NK-92 (cell line): Measurements from ENCODE around the gene GARIN1A.
"Not testable (repeated sequence)": the region's sequence is repeated elsewhere in the genome, so short reads cannot be mapped to it uniquely, and the experiment has no call there.

ENCODE experiments used
- DNase-seq: peaks from one replicate; lab custom pipeline; 2025; ENCODE audit not compliant: unreplicated experiment; lab: John Stamatoyannopoulos, UW

GARIN1A gene

GRCh38 chr7:128671992-128672391 is at the start of gene GARIN1A:
Gene GARIN1A (plus strand): TSS chr7:128672292. CDS start chr7:128672398, 106 bp downstream.
- no peak for DNase-seq

- DNase-seq = not testable (repeated sequence)
These were observed 45.0 kb upstream of the GARIN1A start for GRCh38 chr7:128627124-128627523.

- not testable (repeated sequence) for DNase-seq
These were observed 38.2 kb upstream of the GARIN1A start for GRCh38 chr7:128633915-128634314.

GRCh38 chr7:128645206-128645605 is 26.9 kb upstream of the GARIN1A start:
- not testable (repeated sequence) for DNase-seq

- DNase-seq = not testable (repeated sequence)
These were observed 26.2 kb upstream of the GARIN1A start for GRCh38 chr7:128645844-128646243.

GRCh38 chr7:128646877-128647276 is 25.2 kb upstream of the GARIN1A start:
- not testable (repeated sequence) for DNase-seq

GRCh38 chr7:128651096-128651495 is 21.0 kb upstream of the GARIN1A start:
- DNase-seq = not testable (repeated sequence)

- not testable (repeated sequence) for DNase-seq
These were observed 19.5 kb upstream of the GARIN1A start for GRCh38 chr7:128652606-128653005.

GRCh38 chr7:128653197-128653596 is 18.9 kb upstream of the GARIN1A start:
- not testable (repeated sequence) for DNase-seq

GRCh38 chr7:128654080-128654479 is 18.0 kb upstream of the GARIN1A start:
- DNase-seq = not testable (repeated sequence)

- DNase-seq = not testable (repeated sequence)
These were observed 17.6 kb upstream of the GARIN1A start for GRCh38 chr7:128654501-128654900.

GRCh38 chr7:128658428-128658827 is 13.7 kb upstream of the GARIN1A start:
- not testable (repeated sequence) for DNase-seq

GRCh38 chr7:128660596-128660995 is 11.5 kb upstream of the GARIN1A start:
- no peak for DNase-seq

GRCh38 chr7:128661446-128661845 is 10.6 kb upstream of the GARIN1A start:
- no peak for DNase-seq

- DNase-seq = no peak
These were observed 10.0 kb upstream of the GARIN1A start for GRCh38 chr7:128662091-128662490.

- not testable (repeated sequence) for DNase-seq
These were observed 8.9 kb upstream of the GARIN1A start for GRCh38 chr7:128663223-128663622.

GRCh38 chr7:128665057-128665456 is 7.0 kb upstream of the GARIN1A start:
- no peak for DNase-seq

GRCh38 chr7:128666200-128666599 is 5.9 kb upstream of the GARIN1A start:
- DNase-seq = no peak

GRCh38 chr7:128672927-128673517 is 930 bp downstream of the GARIN1A start:
- no peak for DNase-seq

GRCh38 chr7:128673571-128673970 is 1.5 kb downstream of the GARIN1A start:
- DNase-seq = no peak

GRCh38 chr7:128676665-128677064 is 4.6 kb downstream of the GARIN1A start:
- DNase-seq = no peak

GRCh38 chr7:128679920-128680319 is 7.8 kb downstream of the GARIN1A start:
- DNase-seq = no peak
